ENCODE results near the gene CT47C1.

Gene CT47C1

GRCh38 chrX:119093991-119094735, 21.4 kb downstream of the CT47C1 start:
- TF ChIP-seq CTCF (conservative IDR thresholded peaks at IDR 0.05; ENCODE audit: low read depth, low read length), result no peak
- no peak overlapping the region for H3K4me3 ChIP-seq (ENCODE audit: low read length)
- no peak for DNase-seq (ENCODE audit: low read depth)

GRCh38 chrX:119094819-119095218, 22.0 kb downstream of the CT47C1 start:
- no peak for DNase-seq (ENCODE audit: low read depth)
- TF ChIP-seq CTCF (conservative IDR thresholded peaks at IDR 0.05; ENCODE audit: low read depth, low read length), result no peak
- no peak overlapping the region for H3K4me3 ChIP-seq (ENCODE audit: low read length)

GRCh38 chrX:119095936-119096335, 23.1 kb downstream of the CT47C1 start:
- TF ChIP-seq CTCF (conservative IDR thresholded peaks at IDR 0.05; ENCODE audit: low read depth, low read length), result no peak
- no peak for DNase-seq (ENCODE audit: low read depth)
- H3K4me3 ChIP-seq (ENCODE audit: low read length), result no peak overlapping the region

- no peak overlapping the region for H3K4me3 ChIP-seq (ENCODE audit: low read length)
- no peak for TF ChIP-seq CTCF (conservative IDR thresholded peaks at IDR 0.05; ENCODE audit: low read depth, low read length)
- DNase-seq (ENCODE audit: low read depth), result no peak
These were observed 28.4 kb downstream of the CT47C1 start for GRCh38 chrX:119101168-119101567.

GRCh38 chrX:119105826-119106225, 33.0 kb downstream of the CT47C1 start:
- no peak for TF ChIP-seq CTCF (conservative IDR thresholded peaks at IDR 0.05; ENCODE audit: low read depth, low read length)
- no peak for DNase-seq (ENCODE audit: low read depth)
- H3K4me3 ChIP-seq (ENCODE audit: low read length), result no peak overlapping the region

GRCh38 chrX:119107206-119107605, 34.4 kb downstream of the CT47C1 start:
- no peak for DNase-seq (ENCODE audit: low read depth)
- TF ChIP-seq CTCF (conservative IDR thresholded peaks at IDR 0.05; ENCODE audit: low read depth, low read length), result no peak
- H3K4me3 ChIP-seq (ENCODE audit: low read length), result no peak overlapping the region

- TF ChIP-seq CTCF (conservative IDR thresholded peaks at IDR 0.05; ENCODE audit: low read depth, low read length), result peak; percentile 82
- no peak overlapping the region for H3K4me3 ChIP-seq (ENCODE audit: low read length)
- DNase-seq (ENCODE audit: low read depth), result peak; percentile 9
These were observed 46.1 kb downstream of the CT47C1 start for GRCh38 chrX:119118780-119119395.

All from retinal pigment epithelial cell (primary cell).